HepG2 (cell line): ENCODE data around the gene OR1F1. TPM values are rescaled to one million over a fixed set of nuclear protein-coding genes. Genes with fewer than 3 reads are reported as not detected.
A peak's percentile ranks its signal among the peaks of the same experiment; 100 is the strongest.

Experiments used
- CCDC6 ChIP-seq: sonication (generic); formaldehyde crosslinking; IDR thresholded peaks from 2 replicates; pipeline ENCODE4 v1.8.1; 2022; ENCODE audit warnings: mild to moderate bottlenecking, missing genetic modification reagents, moderate library complexity
- CREM ChIP-seq, 2 experiments: sonication (generic) in 1 of 2; formaldehyde crosslinking in 1 of 2; IDR thresholded peaks; 2 replicates each; pipeline versions ENCODE4 v1.4.0 to v1.6.1; 2016 to 2020; ENCODE audit warnings: antibody characterized with exemption in 1 of 2, mild to moderate bottlenecking in 1 of 2, missing genetic modification reagents in 1 of 2
- ELF3 ChIP-seq: IDR thresholded peaks from 2 replicates; pipeline ENCODE4 v1.6.1; 2016; ENCODE audit warnings: missing genetic modification reagents, missing compliant biosample characterization
- HIC2 ChIP-seq: sonication (generic); formaldehyde crosslinking; IDR thresholded peaks from 2 replicates; pipeline ENCODE4 v1.9.0; 2022; ENCODE audit warnings: low read depth, missing genetic modification reagents
- NKX3-1 ChIP-seq: sonication (generic); formaldehyde crosslinking; IDR thresholded peaks from 2 replicates; pipeline ENCODE4 v1.5.0; 2020; ENCODE audit warnings: missing genetic modification reagents
- RBAK ChIP-seq: sonication (generic); formaldehyde crosslinking; IDR thresholded peaks from 2 replicates; pipeline ENCODE4 v1.5.1; 2020; ENCODE audit warnings: mild to moderate bottlenecking, missing genetic modification reagents
- THAP11 ChIP-seq: IDR thresholded peaks from 2 replicates; pipeline ENCODE4 v1.6.1; 2016; ENCODE audit warnings: missing biosample characterization, missing genetic modification reagents
- ZBTB14 ChIP-seq: sonication (generic); formaldehyde crosslinking; IDR thresholded peaks from 2 replicates; pipeline ENCODE4 v1.4.0; 2020; ENCODE audit warnings: missing genetic modification reagents
- ZKSCAN1 ChIP-seq: fragments of 150-350 bp; IDR thresholded peaks from 2 replicates; pipeline ENCODE4 v1.6.1; 2014; ENCODE audit warnings: low read length
- ZNF24 ChIP-seq: fragments of 450-650 bp; IDR thresholded peaks from 2 replicates; pipeline ENCODE4 v1.6.1; 2017; ENCODE audit warnings: antibody characterized with exemption, mild to moderate bottlenecking
- ZNF274 ChIP-seq: sonication (generic); formaldehyde crosslinking; IDR thresholded peaks from 2 replicates; pipeline ENCODE4 v1.5.1; 2020; ENCODE audit warnings: mild to moderate bottlenecking, missing genetic modification reagents
- ZNF614 ChIP-seq: IDR thresholded peaks from 2 replicates; pipeline ENCODE4 v1.6.1; 2018; ENCODE audit warnings: missing biosample characterization, missing genetic modification reagents, inconsistent platforms, borderline replicate concordance
- ZSCAN22 ChIP-seq: sonication (generic); formaldehyde crosslinking; IDR thresholded peaks from 2 replicates; pipeline ENCODE4 v1.4.0; 2020; ENCODE audit warnings: mild to moderate bottlenecking, missing genetic modification reagents
- polyA plus RNA-seq, 8 experiments: library from polyadenylated mRNA; depleted of rRNA in 3 of 8; stranded (reverse) in 7 of 8; unstranded in 1 of 8; fragments of >200 nt; fragmentation: Illumina TruSeq in 4 of 8; extraction: Trizol in 4 of 8; gene quantifications; 2 replicates each; pipeline versions ENCODE4 v1.2.1 to v1.2.3, GENCODE V29; 2011 to 2016; ENCODE audit warnings: low read depth in 4 of 8, missing spikeins in 1 of 8, mixed read lengths in 1 of 8; ENCODE audit not compliant: insufficient read depth in 1 of 8
- total RNA-seq, 5 experiments: library from RNA; depleted of rRNA; stranded (reverse); fragments of >200 nt; fragmentation: Illumina TruSeq; extraction: Trizol; gene quantifications; 2 replicates each; pipeline ENCODE4 v1.2.3, GENCODE V29; 2016; ENCODE audit warnings: low read depth in 1 of 5
- TF ChIP-seq, protein P1 (sequence below): IDR thresholded peaks from 2 replicates; pipeline ENCODE4 v1.6.1; 2016; ENCODE audit warnings: mild to moderate bottlenecking
- TF ChIP-seq, protein P2 (sequence below): sonication (generic); formaldehyde crosslinking; IDR thresholded peaks from 2 replicates; pipeline ENCODE4 v1.4.0; 2020; ENCODE audit warnings: missing genetic modification reagents, mild to moderate bottlenecking, borderline replicate concordance
- TF ChIP-seq, protein P3 (sequence below), 2 experiments: sonication (generic) in 1 of 2; formaldehyde crosslinking in 1 of 2; IDR thresholded peaks; 2 replicates each; pipeline versions ENCODE4 v1.4.0 to v1.6.1; 2018 to 2020; ENCODE audit warnings: missing genetic modification reagents in 2 of 2, borderline replicate concordance in 1 of 2, low read depth in 1 of 2, mild to moderate bottlenecking in 1 of 2, missing biosample characterization in 1 of 2
- TF ChIP-seq, protein P4 (sequence below): sonication (generic); formaldehyde crosslinking; IDR thresholded peaks from 2 replicates; pipeline ENCODE4 v1.8.1; 2023; ENCODE audit warnings: mild to moderate bottlenecking, missing genetic modification reagents

Gene OR1F1
- total and polyA plus RNA-seq, 2 of the 13 experiments (the other 11 are each of a cell fraction or from before 2014, with no cell fraction given), result 0.90 TPM; not detected in 1

DNA sequence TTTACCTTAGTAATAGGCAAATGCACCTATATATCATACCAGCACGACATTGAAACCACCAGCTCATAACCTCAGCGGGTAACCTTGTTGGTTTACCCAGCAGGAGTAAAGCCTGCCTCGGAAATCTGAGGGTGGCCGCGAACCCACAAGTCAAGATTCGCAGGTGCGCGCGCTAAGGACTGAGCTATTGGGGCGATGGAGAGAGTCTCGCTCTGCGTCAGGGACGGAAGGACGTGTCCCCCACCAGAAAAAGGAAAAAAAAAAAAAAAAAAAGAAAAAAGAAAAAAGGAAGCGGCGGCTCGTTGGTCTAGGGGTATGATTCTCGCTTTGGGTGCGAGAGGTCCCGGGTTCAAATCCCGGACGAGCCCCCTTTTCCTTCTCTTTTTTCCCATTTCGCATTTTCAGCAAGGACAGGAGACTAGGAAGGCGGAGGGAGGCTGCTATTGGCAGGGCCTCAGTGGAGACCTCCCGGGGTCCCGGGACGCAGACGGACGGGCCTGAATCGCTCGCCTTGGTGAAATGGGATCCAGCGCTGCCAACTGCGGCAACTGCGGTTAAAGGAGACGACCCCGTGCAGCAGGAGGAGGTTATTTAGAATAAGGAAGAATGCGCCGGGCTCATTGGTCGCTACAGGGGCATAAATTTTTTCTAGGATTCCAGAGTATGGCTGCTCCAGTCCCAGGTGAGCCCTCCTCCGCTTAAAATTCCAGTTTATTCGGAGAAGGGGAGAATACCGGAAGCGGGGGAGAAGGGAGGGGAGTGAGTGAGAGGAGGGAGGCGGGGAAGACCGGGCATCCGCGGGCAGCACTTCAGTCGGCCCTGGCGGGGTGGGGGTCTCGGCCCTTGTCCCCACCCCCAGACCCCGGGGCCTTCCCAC, at the start of gene OR1F1 (continued):
- TF ChIP-seq, protein P1, sequence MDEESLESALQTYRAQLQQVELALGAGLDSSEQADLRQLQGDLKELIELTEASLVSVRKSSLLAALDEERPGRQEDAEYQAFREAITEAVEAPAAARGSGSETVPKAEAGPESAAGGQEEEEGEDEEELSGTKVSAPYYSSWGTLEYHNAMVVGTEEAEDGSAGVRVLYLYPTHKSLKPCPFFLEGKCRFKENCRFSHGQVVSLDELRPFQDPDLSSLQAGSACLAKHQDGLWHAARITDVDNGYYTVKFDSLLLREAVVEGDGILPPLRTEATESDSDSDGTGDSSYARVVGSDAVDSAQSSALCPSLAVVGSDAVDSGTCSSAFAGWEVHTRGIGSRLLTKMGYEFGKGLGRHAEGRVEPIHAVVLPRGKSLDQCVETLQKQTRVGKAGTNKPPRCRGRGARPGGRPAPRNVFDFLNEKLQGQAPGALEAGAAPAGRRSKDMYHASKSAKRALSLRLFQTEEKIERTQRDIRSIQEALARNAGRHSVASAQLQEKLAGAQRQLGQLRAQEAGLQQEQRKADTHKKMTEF (CRISPR knock-in tag), result peak; percentile 57; the same call in 1 of the 2 replicates
- TF ChIP-seq, protein P2, sequence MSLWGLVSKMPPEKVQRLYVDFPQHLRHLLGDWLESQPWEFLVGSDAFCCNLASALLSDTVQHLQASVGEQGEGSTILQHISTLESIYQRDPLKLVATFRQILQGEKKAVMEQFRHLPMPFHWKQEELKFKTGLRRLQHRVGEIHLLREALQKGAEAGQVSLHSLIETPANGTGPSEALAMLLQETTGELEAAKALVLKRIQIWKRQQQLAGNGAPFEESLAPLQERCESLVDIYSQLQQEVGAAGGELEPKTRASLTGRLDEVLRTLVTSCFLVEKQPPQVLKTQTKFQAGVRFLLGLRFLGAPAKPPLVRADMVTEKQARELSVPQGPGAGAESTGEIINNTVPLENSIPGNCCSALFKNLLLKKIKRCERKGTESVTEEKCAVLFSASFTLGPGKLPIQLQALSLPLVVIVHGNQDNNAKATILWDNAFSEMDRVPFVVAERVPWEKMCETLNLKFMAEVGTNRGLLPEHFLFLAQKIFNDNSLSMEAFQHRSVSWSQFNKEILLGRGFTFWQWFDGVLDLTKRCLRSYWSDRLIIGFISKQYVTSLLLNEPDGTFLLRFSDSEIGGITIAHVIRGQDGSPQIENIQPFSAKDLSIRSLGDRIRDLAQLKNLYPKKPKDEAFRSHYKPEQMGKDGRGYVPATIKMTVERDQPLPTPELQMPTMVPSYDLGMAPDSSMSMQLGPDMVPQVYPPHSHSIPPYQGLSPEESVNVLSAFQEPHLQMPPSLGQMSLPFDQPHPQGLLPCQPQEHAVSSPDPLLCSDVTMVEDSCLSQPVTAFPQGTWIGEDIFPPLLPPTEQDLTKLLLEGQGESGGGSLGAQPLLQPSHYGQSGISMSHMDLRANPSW (CRISPR knock-in tag), result no peak
- TF ChIP-seq CREM (IDR thresholded peaks at IDR 0.05) (peak; percentile 63), CREM (CRISPR knock-in tag; IDR thresholded peaks at IDR 0.05) (no peak), CCDC6 (CRISPR knock-in tag) (no peak), ZKSCAN1 (no peak), ZNF614 (peak; percentile 42; the same call in 1 of the 2 replicates), ELF3 (CRISPR knock-in tag) (0 out of 2 replicates have a peak, but pooled peaks have one; percentile 26), ZBTB14 (CRISPR knock-in tag) (peak; percentile 39; the same call in 1 of the 2 replicates), ZSCAN22 (CRISPR knock-in tag) (no peak), RBAK (CRISPR knock-in tag) (no peak), ZNF274 (CRISPR knock-in tag) (no peak), HIC2 (CRISPR knock-in tag) (no peak), NKX3-1 (CRISPR knock-in tag) (no peak), THAP11 (peak; percentile 48; the same call in 1 of the 2 replicates), ZNF24 (no peak)
- TF ChIP-seq, protein P3, sequence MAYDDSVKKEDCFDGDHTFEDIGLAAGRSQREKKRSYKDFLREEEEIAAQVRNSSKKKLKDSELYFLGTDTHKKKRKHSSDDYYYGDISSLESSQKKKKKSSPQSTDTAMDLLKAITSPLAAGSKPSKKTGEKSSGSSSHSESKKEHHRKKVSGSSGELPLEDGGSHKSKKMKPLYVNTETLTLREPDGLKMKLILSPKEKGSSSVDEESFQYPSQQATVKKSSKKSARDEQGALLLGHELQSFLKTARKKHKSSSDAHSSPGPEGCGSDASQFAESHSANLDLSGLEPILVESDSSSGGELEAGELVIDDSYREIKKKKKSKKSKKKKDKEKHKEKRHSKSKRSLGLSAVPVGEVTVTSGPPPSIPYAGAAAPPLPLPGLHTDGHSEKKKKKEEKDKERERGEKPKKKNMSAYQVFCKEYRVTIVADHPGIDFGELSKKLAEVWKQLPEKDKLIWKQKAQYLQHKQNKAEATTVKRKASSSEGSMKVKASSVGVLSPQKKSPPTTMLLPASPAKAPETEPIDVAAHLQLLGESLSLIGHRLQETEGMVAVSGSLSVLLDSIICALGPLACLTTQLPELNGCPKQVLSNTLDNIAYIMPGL (CRISPR knock-in tag; IDR thresholded peaks at IDR 0.05; ENCODE audit: borderline replicate concordance in 1 of 2, low read depth in 1 of 2), result peak; percentile 78; a peak in 2 of 4 replicates
- TF ChIP-seq, protein P4, sequence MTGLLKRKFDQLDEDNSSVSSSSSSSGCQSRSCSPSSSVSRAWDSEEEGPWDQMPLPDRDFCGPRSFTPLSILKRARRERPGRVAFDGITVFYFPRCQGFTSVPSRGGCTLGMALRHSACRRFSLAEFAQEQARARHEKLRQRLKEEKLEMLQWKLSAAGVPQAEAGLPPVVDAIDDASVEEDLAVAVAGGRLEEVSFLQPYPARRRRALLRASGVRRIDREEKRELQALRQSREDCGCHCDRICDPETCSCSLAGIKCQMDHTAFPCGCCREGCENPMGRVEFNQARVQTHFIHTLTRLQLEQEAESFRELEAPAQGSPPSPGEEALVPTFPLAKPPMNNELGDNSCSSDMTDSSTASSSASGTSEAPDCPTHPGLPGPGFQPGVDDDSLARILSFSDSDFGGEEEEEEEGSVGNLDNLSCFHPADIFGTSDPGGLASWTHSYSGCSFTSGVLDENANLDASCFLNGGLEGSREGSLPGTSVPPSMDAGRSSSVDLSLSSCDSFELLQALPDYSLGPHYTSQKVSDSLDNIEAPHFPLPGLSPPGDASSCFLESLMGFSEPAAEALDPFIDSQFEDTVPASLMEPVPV (CRISPR knock-in tag), result no peak
